MCF 10A (cell line): Measurements from ENCODE around the gene ABR. TPM values are rescaled to one million over a fixed set of nuclear protein-coding genes. Genes with fewer than 3 reads are reported as not detected.

Experiments
- BruUV-seq: library from RNA; stranded (reverse); fragments of 400-500 nt; replicated peaks from 2 replicates; lab custom pipeline; 2021; lab: Mats Ljungman, UMichigan
- CTCF ChIA-PET: fragments of 300-600 bp; sonication (Branson Sonifier 250); formaldehyde crosslinking; extraction: SDS; loops from one replicate; lab custom pipeline; 2021; ENCODE audit warnings: antibody characterized with exemption, inconsistent platforms; lab: Yijun Ruan, JAX
- POLR2A ChIA-PET: fragments of 300-600, 350-650 bp; sonication (Branson Sonifier 250); formaldehyde crosslinking; extraction: SDS; loops from one replicate; lab custom pipeline; 2020; ENCODE audit warnings: antibody characterized with exemption, inconsistent platforms; lab: Yijun Ruan, JAX
- DNase-seq: peaks from one replicate; pipeline ENCODE4 v3.0.0-alpha.2; 2018; ENCODE audit not compliant: unreplicated experiment
- H3K27ac Mint-ChIP-seq: one replicate; pipeline ENCODE4 v1.8.0; 2022; ENCODE audit warnings: mild to moderate bottlenecking, low read depth, mixed read lengths; ENCODE audit not compliant: unreplicated experiment
- H3K27me3 Mint-ChIP-seq: one replicate; pipeline ENCODE4 v1.8.0; 2022; ENCODE audit warnings: mixed read lengths; ENCODE audit not compliant: insufficient read depth, unreplicated experiment
- H3K36me3 Mint-ChIP-seq: one replicate; pipeline ENCODE4 v1.8.0; 2022; ENCODE audit warnings: mild to moderate bottlenecking, moderate library complexity, mixed read lengths; ENCODE audit not compliant: insufficient read depth, unreplicated experiment
- H3K4me1 Mint-ChIP-seq: one replicate; pipeline ENCODE4 v1.8.0; 2022; ENCODE audit warnings: mixed read lengths; ENCODE audit not compliant: insufficient read depth, unreplicated experiment
- H3K4me3 Mint-ChIP-seq: one replicate; pipeline ENCODE4 v1.8.0; 2022; ENCODE audit warnings: mild to moderate bottlenecking, moderate library complexity, mixed read lengths; ENCODE audit not compliant: unreplicated experiment
- H3K9me3 Mint-ChIP-seq: one replicate; pipeline ENCODE4 v1.8.0; 2022; ENCODE audit warnings: mixed read lengths; ENCODE audit not compliant: unreplicated experiment
- CTCF ChIP-seq: fragments of 200-600 bp; IDR thresholded peaks from one replicate; pipeline ENCODE4 v1.8.0; 2022; ENCODE audit warnings: antibody characterized with exemption, mild to moderate bottlenecking; ENCODE audit not compliant: unreplicated experiment
- intact Hi-C: fragments of 100-400 bp; cut with micrococcal nuclease; formaldehyde crosslinking; loops from 2 replicates; pipeline ENCODE4 v1.14.1; 2022
- total RNA-seq: library from RNA; stranded (reverse); gene quantifications from 2 replicates; pipeline ENCODE4 v1.2.3, GENCODE V29; 2022

ABR gene
- total RNA-seq, 1 experiment from 2014 or later, result 44.7 TPM

- H3K9me3 Mint-ChIP-seq, result no peaks in the 10 kb centered on the region
- H3K4me3 Mint-ChIP-seq, result no peak overlapping the region
- ChIA-PET POLR2A (no interaction called here), CTCF (no interaction called here)
- H3K27me3 Mint-ChIP-seq, result peaks cover 21% of the 10 kb centered on the region
- BruUV-seq, result no TSS peak
- intact Hi-C loops, result no loop called here
- DNase-seq, result no peak
- peaks cover 6% of the 10 kb centered on the region for H3K4me1 Mint-ChIP-seq
- peaks cover 7% of the 10 kb centered on the region for H3K36me3 Mint-ChIP-seq
- TF ChIP-seq CTCF, result no peak
- no peak overlapping the region for H3K27ac Mint-ChIP-seq
Measured at GRCh38 chr17:1143573-1143972, 36.2 kb downstream of the ABR start.

GRCh38 chr17:1142561-1142971 lies 37.2 kb downstream of the ABR start:
- peaks cover 25% of the 10 kb centered on the region for H3K27me3 Mint-ChIP-seq
- intact Hi-C loops, result no loop called here
- H3K9me3 Mint-ChIP-seq, result no peaks in the 10 kb centered on the region
- H3K4me1 Mint-ChIP-seq, result peaks cover 3% of the 10 kb centered on the region
- no peak overlapping the region for H3K4me3 Mint-ChIP-seq
- BruUV-seq, result no TSS peak
- H3K27ac Mint-ChIP-seq, result no peak overlapping the region
- no peak for TF ChIP-seq CTCF
- ChIA-PET CTCF (no interaction called here), POLR2A (no interaction called here)
- DNase-seq, result no peak
- peaks cover 3% of the 10 kb centered on the region for H3K36me3 Mint-ChIP-seq

- Mint-ChIP-seq H3K4me3 (no peak overlapping the region), H3K9me3 (no peaks in the 10 kb centered on the region), H3K4me1 (no peaks in the 10 kb centered on the region), H3K27me3 (peaks cover 50% of the 10 kb centered on the region), H3K27ac (no peak overlapping the region), H3K36me3 (peaks cover 5% of the 10 kb centered on the region)
- no peak for DNase-seq
- CTCF ChIA-PET, result interaction anchor here (0.9 to 1.5 kb wide), 3 partner anchors 15 to 50 kb away, joined by 3 to 4 read pairs (median 3); no protein-coding TSS in a partner anchor
- intact Hi-C loops, result no loop called here
- no TSS peak for BruUV-seq
- no peak for TF ChIP-seq CTCF
- POLR2A ChIA-PET, result interaction anchor here (0.8 kb wide), 1 partner anchor 40 kb away, joined by 5 read pairs; no protein-coding TSS in a partner anchor
Measured at GRCh38 chr17:1137465-1137894, 42.3 kb downstream of the ABR start.

- POLR2A ChIA-PET, result no interaction called here
- DNase-seq, result no peak
- CTCF ChIA-PET, result interaction anchor here (1.3 kb wide), 1 partner anchor 16 kb away, joined by 3 read pairs; no protein-coding TSS in a partner anchor
- peaks cover 58% of the 10 kb centered on the region for H3K27me3 Mint-ChIP-seq
- H3K36me3 Mint-ChIP-seq, result peaks cover 5% of the 10 kb centered on the region
- intact Hi-C loops, result no loop called here
- no peak for TF ChIP-seq CTCF
- H3K4me1 Mint-ChIP-seq, result no peaks in the 10 kb centered on the region
- H3K4me3 Mint-ChIP-seq, result no peak overlapping the region
- no TSS peak for BruUV-seq
- no peak overlapping the region for H3K27ac Mint-ChIP-seq
- H3K9me3 Mint-ChIP-seq, result no peaks in the 10 kb centered on the region
Measured at GRCh38 chr17:1136748-1137147, 43.0 kb downstream of the ABR start.
